ENCODE data around the gene KCNMA1. TPM values are rescaled to one million over a fixed set of nuclear protein-coding genes. Genes with fewer than 3 reads are reported as not detected.

KCNMA1 gene
- total and polyA plus RNA-seq, 10 donors: 9.3 to 114 (median 51.5) TPM

GRCh38 chr10:77501846-77502261 lies 135.8 kb downstream of the KCNMA1 start:
- Histone ChIP-seq H3K27me3 (replicated peaks in 1 of 7) (peaks cover 0 to 25% (median 0%) of the 10 kb centered on the region in 7 donors), H3K4me3 (no peak overlapping the region), H3K36me3 (no peaks in the 10 kb centered on the region), H3K4me1 (no peaks in the 10 kb centered on the region), H3K27ac (no peak overlapping the region), H3K9me3 (no peaks in the 10 kb centered on the region)
- intact Hi-C loops (cut with DNase I; ENCODE audit: low total_unique reads): no loop called here
- 31 to 58% (median 52%) methylated on average over 4 of the region's 4 CpGs for WGBS, 5 donors
- TF ChIP-seq POLR2A (IDR thresholded peaks at IDR 0.05): no peak
- TF ChIP-seq POLR2AphosphoS5 (IDR thresholded peaks at IDR 0.05): no peak
- no peak for TF ChIP-seq CTCF (IDR thresholded peaks at IDR 0.05 in 8 of 11, conservative IDR thresholded peaks at IDR 0.05 in 3 of 11)
- no peak for DNase-seq

- no peak for TF ChIP-seq POLR2A (IDR thresholded peaks at IDR 0.05)
- TF ChIP-seq CTCF (IDR thresholded peaks at IDR 0.05 in 8 of 11, conservative IDR thresholded peaks at IDR 0.05 in 3 of 11): no peak
- no peak for TF ChIP-seq POLR2AphosphoS5 (IDR thresholded peaks at IDR 0.05)
- 64 to 68% (median 65%) methylated on average over 6 to 7 of the region's 7 CpGs for WGBS, 5 donors
- intact Hi-C loops (cut with DNase I; ENCODE audit: low total_unique reads): no loop called here
- Histone ChIP-seq H3K36me3 (no peaks in the 10 kb centered on the region), H3K4me1 (no peaks in the 10 kb centered on the region), H3K4me3 (no peak overlapping the region), H3K27ac (no peak overlapping the region), H3K9me3 (no peaks in the 10 kb centered on the region), H3K27me3 (replicated peaks in 1 of 7) (peaks cover 0 to 25% (median 0%) of the 10 kb centered on the region in 7 donors)
- DNase-seq: no peak
These were observed 136.3 kb downstream of the KCNMA1 start for GRCh38 chr10:77501152-77501845.

GRCh38 chr10:77500754-77501151 lies 136.9 kb downstream of the KCNMA1 start:
- Histone ChIP-seq H3K9me3 (no peaks in the 10 kb centered on the region), H3K4me3 (no peak overlapping the region), H3K36me3 (no peaks in the 10 kb centered on the region), H3K4me1 (no peaks in the 10 kb centered on the region), H3K27ac (no peak overlapping the region), H3K27me3 (replicated peaks in 1 of 7) (peaks cover 0 to 25% (median 0%) of the 10 kb centered on the region in 7 donors)
- TF ChIP-seq POLR2A (IDR thresholded peaks at IDR 0.05) (no peak), CTCF (IDR thresholded peaks at IDR 0.05 in 8 of 11, conservative IDR thresholded peaks at IDR 0.05 in 3 of 11) (no peak), POLR2AphosphoS5 (IDR thresholded peaks at IDR 0.05) (no peak)
- 74 to 91% (median 83%) methylated on average over 4 of the region's 4 CpGs for WGBS, 5 donors
- DNase-seq: no peak
- intact Hi-C loops (cut with DNase I; ENCODE audit: low total_unique reads): no loop called here

GRCh38 chr10:77498829-77499228 lies 138.8 kb downstream of the KCNMA1 start:
- DNase-seq: no peak
- peaks cover 0 to 14% (median 0%) of the 10 kb centered on the region in 7 donors for H3K27me3 ChIP-seq (replicated peaks in 1 of 7)
- no peaks in the 10 kb centered on the region for H3K36me3 ChIP-seq
- 39 to 85% (median 82%) methylated on average over 2 of the region's 2 CpGs for WGBS, 5 donors
- intact Hi-C loops (cut with DNase I; ENCODE audit: low total_unique reads): no loop called here
- no peaks in the 10 kb centered on the region for H3K4me1 ChIP-seq
- TF ChIP-seq POLR2AphosphoS5 (IDR thresholded peaks at IDR 0.05) (no peak), CTCF (IDR thresholded peaks at IDR 0.05 in 8 of 11, conservative IDR thresholded peaks at IDR 0.05 in 3 of 11) (no peak), POLR2A (IDR thresholded peaks at IDR 0.05) (no peak)
- no peak overlapping the region for H3K4me3 ChIP-seq
- no peak overlapping the region for H3K27ac ChIP-seq
- H3K9me3 ChIP-seq: no peaks in the 10 kb centered on the region
